Fibroblast of villous mesenchyme (primary cell): Measurements from ENCODE around the gene KIAA0586. TPM values are rescaled to one million over a fixed set of nuclear protein-coding genes. Genes with fewer than 3 reads are reported as not detected.

Source experiments
- DNase-seq: peaks from one replicate; pipeline ENCODE4 v3.0.0-alpha.2; 2010; ENCODE audit warnings: low read depth
- H3K4me3 ChIP-seq: 2 replicates; pipeline ENCODE4 v1.5.1; 2011; ENCODE audit warnings: low read depth, mild to moderate bottlenecking, low read length
- total RNA-seq: library from RNA; depleted of rRNA; stranded (reverse); fragments of >200 nt; gene quantifications from 2 replicates; pipeline ENCODE4 v1.2.3, GENCODE V29; 2012
- TF ChIP-seq, protein P1 (sequence below): IDR thresholded peaks from 2 replicates; pipeline ENCODE4 v1.5.1; 2012; ENCODE audit warnings: low read depth, mild to moderate bottlenecking, low read length; ENCODE audit not compliant: insufficient read depth

Gene KIAA0586
- total RNA-seq, 1 donor, result 30.2 TPM

DNA sequence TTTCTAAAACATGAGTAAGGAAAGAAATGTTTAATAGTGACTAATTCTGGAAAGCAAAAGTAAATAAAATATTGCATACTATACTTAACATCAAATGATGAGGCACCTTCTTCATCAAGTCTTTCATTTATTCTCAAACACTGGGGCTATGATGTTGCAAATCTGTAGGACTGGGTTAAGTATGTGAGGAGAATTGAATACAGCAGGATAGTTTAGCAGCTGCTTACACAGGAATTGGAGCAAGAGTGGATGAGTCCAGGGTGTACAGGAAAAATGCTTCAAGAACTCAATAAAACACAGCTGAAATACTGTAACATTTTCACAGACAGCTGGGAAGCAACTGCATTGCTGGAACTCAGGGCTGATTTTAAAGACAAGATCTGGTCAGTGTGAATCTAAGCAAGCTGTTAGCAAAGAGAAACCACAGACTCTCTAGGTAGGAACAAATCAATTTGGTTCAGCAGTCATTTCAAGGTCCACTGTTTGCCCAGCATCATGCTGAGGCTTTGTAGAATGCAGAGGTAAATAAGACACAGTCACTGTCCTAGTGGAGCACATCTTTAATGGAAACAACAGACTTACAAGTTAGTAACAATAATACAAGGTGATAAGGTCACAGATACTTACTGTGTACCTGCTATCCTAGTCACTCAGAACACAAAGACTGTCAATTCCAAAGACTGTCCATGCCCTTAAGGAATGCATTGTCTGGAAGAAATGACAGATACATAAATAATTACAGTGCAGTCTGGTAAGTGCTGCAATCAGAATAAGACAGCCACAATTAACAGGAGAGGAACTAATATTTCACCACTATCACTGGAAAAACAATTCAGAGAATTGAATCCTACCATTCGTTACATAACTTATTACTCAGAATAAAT lies 113.5 kb downstream of the KIAA0586 start:
- peak; percentile 26 for DNase-seq

DNA sequence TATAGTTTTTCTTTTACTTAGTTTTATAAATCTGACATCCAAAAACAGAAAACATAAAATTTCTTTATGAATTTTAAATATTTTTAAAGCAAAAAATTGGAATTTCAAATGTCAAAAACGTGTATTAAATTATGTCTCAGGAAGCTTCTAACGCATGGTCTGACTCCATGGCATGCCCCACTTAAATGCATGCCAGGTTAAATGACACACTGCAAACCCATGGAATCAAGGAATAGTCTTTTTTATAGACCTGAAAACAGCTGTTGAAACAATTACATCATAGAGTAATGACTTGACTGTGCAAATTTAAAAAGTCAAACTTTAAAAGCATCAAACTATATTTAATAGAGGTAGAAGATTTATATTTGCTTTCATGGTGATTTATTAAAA lies 114.1 kb downstream of the KIAA0586 start:
- no peak for DNase-seq
- TF ChIP-seq, protein P1, sequence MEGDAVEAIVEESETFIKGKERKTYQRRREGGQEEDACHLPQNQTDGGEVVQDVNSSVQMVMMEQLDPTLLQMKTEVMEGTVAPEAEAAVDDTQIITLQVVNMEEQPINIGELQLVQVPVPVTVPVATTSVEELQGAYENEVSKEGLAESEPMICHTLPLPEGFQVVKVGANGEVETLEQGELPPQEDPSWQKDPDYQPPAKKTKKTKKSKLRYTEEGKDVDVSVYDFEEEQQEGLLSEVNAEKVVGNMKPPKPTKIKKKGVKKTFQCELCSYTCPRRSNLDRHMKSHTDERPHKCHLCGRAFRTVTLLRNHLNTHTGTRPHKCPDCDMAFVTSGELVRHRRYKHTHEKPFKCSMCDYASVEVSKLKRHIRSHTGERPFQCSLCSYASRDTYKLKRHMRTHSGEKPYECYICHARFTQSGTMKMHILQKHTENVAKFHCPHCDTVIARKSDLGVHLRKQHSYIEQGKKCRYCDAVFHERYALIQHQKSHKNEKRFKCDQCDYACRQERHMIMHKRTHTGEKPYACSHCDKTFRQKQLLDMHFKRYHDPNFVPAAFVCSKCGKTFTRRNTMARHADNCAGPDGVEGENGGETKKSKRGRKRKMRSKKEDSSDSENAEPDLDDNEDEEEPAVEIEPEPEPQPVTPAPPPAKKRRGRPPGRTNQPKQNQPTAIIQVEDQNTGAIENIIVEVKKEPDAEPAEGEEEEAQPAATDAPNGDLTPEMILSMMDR, result no peak
- H3K4me3 ChIP-seq, result no peak overlapping the region

More for the DNA sequence above, 113.5 kb downstream of the KIAA0586 start:
- TF ChIP-seq, protein P1, result no peak
- H3K4me3 ChIP-seq, result no peak overlapping the region

DNA sequence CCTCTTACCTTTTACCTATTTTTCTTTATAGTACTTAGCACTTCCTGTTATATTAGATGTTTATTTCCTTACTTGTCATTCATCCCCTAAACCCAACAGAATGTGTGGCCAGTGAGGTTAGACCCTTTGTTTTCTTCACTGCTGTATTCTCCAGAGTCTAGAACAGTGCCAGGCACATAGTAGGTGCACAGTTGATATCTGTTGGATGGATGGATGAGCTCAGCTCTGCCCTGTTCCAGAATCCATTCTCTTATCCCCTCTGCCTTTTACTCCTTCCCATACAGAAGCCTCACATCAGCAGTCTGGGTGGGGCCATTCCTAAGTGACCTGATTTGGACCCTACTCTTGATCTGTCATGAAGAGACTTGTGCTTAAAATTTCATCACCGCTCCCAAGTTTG lies 115.7 kb downstream of the KIAA0586 start:
- H3K4me3 ChIP-seq, result no peak overlapping the region
- TF ChIP-seq, protein P1, result no peak
- DNase-seq, result no peak

DNA sequence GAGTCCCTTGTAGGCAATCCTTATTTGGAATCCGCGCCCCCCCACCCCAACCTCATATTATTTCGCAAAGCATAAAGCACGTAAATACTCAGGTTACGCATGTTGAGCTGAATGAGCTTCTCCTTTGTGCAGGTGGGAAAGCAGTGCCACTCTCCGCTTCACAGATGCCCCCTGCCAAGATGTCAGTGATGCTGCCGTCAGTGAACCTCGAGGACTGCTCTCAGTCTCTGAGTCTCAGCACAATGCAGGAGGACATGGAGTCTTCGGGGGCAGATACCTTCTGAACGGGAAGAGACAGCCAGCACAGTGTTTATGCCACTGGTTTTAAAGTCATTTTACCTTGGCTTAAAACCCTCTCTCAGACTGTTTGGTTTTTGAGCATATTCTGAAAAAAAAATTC lies 120.1 kb downstream of the KIAA0586 start:
- no peak for DNase-seq
- H3K4me3 ChIP-seq, result no peak overlapping the region
- TF ChIP-seq, protein P1, result no peak

DNA sequence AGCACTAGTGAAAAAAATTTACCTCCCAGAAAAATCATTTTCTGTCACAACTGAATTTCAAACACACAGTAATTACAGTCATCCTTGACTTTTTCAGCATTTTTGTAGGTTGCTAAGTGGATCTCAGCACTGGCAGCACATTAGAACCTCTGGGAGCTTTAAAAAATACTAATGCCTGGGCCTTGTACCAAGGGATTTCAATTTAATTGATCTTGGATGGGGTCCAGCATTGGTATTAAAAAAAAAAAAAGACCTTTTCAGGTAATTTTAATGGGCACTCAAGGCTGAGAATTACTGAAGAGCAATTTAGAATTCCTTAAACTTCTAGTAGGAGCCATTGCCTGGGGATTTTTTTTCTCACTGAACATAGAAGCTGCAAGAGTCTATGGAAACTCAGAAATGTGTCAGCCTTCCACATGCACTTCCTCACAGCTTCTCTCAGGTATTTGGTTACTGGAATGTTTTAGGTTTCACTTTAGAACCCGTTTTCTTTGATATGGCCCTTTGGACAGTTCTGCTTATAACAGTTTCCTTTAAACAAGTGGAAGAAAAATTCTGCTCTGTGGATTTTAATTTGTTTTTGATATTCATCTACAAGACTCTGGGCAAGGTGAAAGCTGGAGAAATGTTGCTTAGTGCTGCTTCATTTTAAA lies 121.7 kb downstream of the KIAA0586 start:
- H3K4me3 ChIP-seq, result no peak overlapping the region
- TF ChIP-seq, protein P1, result no peak
- no peak for DNase-seq

DNA sequence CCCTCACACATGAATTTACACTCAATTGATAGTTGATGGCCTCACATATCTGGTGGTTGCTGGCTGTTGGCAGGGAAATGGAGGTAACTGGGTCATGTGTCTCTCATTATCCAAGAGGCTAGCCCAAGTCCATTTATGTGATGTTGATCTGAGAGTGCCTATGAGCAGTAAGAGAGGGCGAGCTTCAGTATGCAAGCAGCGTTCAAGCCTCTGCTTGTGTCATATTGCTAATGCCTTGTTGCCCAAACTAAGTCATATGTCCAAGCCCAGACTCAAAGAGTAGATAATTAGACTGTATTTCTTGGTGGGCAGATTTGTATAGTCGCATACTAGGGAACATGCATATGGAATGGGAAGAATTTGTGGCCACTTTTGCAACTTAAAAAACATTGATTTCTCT lies 126.4 kb downstream of the KIAA0586 start:
- no peak overlapping the region for H3K4me3 ChIP-seq
- TF ChIP-seq, protein P1, result no peak
- DNase-seq, result no peak
